Activated naive CD4-positive, alpha-beta T cell treated with Interleukin-2 at 50 U/mL for 16 hours (primary cell): ENCODE measurements around the gene KCNMA1.

ENCODE experiments used
- DNase-seq: peaks from one replicate; pipeline ENCODE4 v3.0.0-alpha.2; 2020

KCNMA1 gene

DNA sequence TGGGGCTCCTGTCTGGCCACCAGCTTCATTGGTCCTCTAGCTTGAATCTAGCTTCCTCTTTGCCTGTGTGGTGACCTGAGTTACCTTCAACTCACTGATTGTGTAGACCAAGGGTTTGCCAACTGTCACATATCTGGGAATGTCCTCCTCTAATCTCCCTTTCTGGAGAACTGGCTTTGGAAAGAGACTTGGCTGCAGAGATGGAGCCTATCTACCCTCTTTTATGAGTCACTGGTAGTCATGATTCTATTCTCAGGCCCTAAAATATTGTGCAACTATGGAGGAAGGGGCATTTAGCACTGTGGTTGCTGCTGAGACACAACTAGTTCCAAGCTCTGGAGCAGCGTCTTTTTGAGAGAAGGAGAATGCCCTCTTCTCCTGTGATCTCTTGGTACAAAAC lies 691.3 kb downstream of the KCNMA1 start:
- DNase-seq: no peak

GRCh38 chr10:76945166-76945565 lies 692.4 kb downstream of the KCNMA1 start:
- no peak for DNase-seq

DNA sequence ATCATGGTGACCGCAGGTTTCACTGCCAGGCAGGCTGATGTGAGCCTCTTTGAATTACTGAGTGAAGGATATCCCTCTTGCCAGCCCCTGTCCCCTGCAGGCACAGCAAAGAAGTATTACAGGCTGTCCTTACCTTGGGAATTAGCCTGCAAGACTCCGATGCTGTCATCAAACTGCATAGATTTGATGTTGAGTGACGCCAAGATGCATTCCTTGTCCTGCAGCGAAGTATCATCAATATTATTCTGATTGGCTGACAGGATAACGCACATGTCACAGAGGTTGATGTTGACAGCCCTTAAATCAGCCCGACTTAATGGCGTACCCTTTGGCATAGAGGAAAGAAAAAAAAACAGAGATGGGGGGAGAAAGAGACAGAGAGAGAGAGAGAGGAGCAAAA lies 693.0 kb downstream of the KCNMA1 start:
- DNase-seq: no peak

GRCh38 chr10:76942628-76943416 lies 694.8 kb downstream of the KCNMA1 start:
- DNase-seq: no peak

- DNase-seq: no peak
Observed at GRCh38 chr10:76939933-76940468, 697.6 kb downstream of the KCNMA1 start.

DNA sequence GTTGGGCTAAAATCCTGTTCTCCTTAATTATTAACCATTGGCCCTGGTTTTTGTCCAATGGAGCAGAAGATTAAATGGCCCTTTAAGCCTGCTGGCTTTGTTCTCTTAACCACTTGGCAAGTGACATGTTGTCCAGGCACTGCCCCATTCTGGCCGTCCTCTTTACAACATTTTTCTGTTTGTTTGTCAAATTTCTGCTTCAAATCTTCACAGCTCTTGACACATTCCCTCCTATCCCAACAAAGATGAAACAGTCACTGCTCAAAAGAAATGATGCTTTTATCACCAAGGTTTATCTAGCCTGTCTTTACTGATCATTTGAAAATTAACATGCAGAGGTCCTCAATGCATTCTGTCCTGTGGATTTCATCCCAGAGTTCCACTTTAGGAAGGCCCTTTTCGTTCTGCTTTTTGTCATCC lies 700.4 kb downstream of the KCNMA1 start:
- DNase-seq: no peak

DNA sequence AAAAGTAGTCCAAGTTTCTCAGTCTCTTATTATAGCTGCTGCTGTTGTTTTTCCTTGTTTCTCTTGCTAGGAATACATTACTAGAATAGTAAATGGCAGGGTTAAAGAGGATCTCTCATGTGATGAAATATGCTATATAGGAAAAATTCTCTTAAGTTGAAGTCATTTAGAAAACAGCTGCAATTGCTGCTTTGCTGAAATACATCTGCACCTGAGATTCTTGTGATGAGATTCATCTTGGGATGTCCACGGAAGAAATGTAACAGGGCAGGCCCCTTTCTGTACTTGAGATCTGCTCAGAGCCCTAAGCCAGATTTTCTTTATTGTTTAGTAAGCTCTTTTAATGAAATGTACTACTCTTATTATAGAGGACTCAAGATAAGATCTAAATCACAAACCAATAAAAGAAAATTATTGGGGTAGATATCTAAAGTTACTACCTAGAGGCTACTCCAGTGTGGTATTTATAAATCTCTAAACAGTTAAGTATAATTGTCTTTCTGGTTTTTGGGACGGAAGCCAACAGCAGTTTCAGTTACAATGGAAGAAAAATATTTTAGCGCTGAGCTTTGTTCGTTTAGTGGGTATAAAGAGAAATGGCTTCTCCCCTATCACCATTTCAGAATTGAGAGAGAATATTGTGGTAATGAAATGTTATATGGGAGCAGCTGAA lies 701.5 kb downstream of the KCNMA1 start:
- DNase-seq: no peak

DNA sequence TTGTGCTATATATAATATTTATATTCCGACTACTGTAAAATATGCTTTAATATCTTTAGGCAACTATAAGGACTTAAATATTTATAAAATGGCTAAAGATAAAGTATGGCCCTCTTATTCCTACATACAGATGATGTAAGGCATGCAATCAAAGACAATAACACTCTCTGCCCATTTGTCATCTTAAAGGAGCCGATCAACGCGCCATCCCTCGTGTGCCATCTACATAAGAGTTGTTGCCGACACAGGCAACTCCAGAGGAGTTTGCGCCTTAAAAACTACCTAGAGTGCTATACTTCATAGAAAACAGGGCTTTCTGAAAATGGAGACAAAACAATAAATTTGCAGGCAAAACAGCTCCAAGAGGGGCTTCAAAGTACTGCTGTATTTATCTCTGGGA lies 709.0 kb downstream of the KCNMA1 start:
- no peak for DNase-seq

DNA sequence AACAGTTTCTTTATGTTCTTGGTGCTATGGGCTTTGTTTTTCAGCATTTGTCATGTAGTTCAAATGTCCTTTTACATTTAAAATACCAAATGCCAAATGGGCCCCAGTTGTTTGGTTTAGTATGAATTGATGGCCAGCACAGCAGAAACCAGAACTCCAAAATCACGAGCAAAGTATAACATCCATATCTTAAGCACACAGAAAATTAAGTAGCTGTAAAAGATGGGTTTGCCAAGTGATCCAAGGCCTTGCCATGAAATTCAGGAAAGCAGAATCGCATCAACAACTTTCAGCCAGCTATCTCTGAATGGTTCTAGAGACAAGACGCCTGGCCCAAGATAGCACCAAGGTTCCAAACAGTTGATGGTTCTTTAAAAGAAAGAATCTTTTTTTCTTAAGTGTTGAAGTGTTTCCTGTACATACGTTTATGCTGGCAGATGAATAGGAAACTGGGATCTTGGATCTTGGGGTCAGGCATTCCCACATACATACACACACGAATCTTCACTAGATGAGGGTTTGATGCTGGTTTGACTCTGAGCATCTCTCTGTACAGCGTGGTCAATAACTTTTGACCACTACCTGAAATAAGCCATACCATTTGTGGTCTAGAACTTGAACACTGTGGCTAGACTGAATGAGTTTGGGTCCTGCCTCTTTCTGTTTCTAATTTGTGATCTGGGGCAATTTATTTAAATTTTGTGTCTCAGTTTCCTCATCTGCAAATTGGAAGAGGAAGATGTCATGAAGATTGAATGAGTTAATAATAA lies 711.8 kb downstream of the KCNMA1 start:
- no peak for DNase-seq

- DNase-seq: no peak
Observed at GRCh38 chr10:76922666-76923065, 714.9 kb downstream of the KCNMA1 start.

DNA sequence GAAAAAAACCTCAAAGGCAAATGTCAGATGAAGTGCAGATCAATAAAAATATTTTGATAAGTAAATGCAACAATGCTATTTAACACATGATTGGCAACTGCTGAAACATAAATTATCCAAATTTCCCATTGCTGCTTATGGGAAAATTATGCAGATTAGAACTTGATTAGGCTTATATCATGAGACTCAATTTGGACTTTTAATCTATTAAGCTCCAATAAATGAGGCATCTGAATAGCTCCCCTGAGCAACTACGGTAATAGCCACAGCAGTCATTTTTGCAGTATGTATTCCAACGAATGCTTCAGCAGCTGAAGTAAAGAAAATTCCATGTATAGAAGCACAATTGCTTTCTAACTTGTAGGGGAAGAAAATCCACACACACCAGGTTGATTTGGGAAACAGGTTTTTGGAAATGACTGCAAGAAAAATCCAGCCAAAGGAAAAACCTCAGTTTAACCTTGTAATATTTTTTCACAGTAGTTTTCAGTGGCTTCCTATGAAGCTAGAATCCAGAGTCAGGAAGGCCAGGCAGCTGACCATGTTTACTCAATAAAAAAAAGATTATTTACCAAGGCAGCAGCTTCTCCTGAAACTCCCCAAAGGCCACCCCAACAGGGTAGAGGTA lies 716.1 kb downstream of the KCNMA1 start:
- DNase-seq: no peak

- no peak for DNase-seq
Observed at GRCh38 chr10:76920581-76920980, 717.0 kb downstream of the KCNMA1 start.

DNA sequence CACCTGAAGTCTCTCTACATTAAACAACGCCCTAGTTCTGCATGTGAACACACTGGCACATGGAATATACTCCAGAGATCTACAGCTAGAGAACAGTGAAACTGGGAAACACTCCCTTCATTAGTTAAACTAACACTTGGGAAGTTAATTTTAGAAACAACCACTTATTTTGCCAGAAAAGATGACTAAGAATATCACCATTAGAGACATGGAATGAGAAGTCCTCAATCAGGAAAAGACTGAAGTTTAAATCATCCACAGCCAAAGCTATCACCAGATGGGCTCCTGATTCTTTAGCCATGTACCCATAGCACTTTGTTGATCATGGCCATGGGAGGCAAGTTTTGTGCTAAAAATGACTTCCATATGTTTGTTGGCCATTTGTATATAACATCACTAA lies 719.5 kb downstream of the KCNMA1 start:
- no peak for DNase-seq

DNA sequence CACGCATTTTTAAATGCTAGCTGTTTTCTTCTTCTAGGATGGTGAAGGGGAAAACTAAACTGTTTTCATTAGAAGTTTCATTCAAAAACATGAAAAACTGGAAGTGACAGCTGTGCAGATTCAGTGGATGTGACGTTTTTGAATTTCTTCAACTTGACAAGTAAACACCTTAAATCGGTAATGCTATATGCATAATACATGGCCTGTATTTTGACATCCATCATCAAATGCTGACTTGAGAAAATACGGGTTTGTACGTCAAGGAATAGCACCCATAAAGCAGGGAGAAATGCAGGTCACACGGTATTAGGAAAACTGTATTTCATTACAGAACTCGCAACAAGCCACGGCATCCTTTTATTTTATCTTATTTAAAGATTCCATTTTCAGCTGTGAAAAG lies 720.5 kb downstream of the KCNMA1 start:
- DNase-seq: no peak

DNA sequence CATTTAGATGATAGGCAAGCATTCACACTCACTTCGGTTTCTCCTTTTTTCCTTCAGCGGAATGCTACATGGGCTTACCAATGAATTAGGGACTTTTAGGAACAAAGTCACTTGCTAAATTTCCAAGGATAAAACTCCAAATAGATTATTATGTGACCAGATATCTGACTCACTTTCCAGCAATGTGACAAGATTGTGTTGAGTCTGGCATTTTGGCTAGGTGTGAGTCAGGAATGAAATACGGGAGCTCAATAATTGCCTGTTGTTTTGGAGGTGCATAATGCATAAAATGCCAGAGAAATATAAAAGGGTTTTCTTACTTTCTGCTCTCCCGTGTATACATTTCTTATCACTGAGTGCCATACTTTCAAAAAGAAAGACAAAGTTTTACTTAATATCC lies 721.1 kb downstream of the KCNMA1 start:
- DNase-seq: no peak

GRCh38 chr10:76915316-76915715 lies 722.3 kb downstream of the KCNMA1 start:
- DNase-seq: no peak

GRCh38 chr10:76911184-76911583 lies 726.4 kb downstream of the KCNMA1 start:
- DNase-seq: no peak

DNA sequence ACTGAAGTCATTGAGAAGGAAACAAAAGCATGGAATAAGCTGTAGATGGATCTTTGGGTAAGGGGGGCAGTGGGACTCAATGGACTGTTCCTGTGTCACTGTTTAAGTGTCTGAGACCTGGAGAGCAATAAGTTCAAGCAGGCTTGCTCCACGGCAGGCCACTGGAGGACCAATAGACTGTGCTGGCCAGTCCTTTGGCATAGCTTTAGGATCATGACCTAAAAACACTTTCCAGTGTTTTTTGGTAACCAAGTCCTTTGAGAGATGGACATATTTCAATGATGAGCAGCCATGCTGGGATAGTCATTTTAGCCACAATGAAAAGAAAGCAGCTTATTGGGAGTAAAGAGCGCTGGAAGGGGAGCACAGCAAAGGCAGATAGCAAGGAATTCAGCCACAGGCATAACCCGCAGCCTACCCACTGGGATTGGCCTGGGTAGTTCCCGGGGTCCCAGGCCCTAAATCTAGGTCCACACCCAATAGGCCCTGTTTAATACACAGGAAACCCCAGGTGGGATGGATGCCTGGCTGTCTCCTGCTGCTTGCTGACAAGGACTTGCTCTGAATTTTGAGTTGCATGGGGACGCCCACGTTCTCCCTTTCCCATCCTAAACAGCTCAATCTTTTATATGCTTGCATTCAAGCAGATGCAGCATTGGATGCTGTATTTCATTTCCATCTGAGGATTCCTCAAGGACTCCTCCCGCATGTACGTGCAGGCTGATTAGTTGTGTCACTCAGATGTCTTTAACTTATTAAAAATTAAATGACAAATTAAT lies 727.2 kb downstream of the KCNMA1 start:
- no peak for DNase-seq

GRCh38 chr10:76906256-76906655 lies 731.4 kb downstream of the KCNMA1 start:
- DNase-seq: no peak

DNA sequence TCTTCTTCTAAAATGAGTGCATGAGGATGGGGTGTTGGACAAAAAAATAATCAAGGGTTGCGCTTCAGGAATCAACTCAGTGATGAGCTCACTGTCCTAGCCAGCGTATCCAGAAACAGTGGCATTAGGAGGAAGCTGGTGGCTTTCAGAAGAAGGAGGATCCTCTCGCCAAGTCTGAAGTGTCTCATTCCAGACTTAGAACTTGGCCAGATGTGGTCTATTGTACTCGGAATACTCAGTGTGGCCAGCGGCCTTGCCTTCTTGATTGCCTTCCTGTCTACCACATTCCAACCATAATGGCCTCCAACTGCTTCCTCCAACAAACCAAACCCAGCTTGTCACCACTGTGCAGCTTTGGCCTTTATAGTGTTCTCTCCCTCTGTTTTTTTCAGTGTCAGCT lies 732.4 kb downstream of the KCNMA1 start:
- DNase-seq: no peak

DNA sequence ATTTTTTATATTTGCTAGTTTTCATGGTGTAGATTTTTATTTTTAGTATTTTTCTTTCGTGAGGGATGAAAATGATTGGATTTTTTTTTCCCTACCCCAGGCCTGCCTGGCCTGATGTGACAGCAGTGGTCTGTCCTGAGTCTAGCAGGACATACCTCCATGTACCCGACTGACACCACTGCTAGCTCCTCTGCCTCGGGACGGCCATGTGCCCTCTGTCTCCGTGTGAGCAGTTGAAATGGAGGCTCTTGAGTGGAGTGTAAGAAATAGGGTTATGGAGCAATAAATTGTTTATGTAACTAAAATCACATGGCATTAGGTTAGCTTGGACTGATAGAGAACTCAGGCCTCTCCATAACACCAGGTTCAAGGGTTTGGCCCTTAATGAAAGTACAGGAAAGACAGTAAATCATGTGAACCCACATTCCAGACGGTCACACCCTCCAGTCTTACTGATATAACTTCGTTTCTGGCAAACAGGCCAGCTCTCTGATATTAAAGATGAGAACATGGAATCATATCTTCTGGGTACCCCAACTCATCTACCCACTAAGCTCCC lies 734.1 kb downstream of the KCNMA1 start:
- DNase-seq: no peak

- DNase-seq: no peak
Observed at GRCh38 chr10:76902949-76903348, 734.7 kb downstream of the KCNMA1 start.
